ENCODE results near the gene PHC3.

GRCh38 chr3:170058127-170058526 is 123.4 kb downstream of the PHC3 start:
- no peak for TF ChIP-seq CTCF (IDR thresholded peaks at IDR 0.05)
- TF ChIP-seq POLR2A (IDR thresholded peaks at IDR 0.05): no peak
